IMR-90 (cell line): Measurements from ENCODE around the gene GNG2.

Source experiments
- BHLHE40 ChIP-seq: fragments of 150-350 bp; IDR thresholded peaks from 2 replicates; pipeline ENCODE4 v1.6.1; 2016; ENCODE audit warnings: mild to moderate bottlenecking, low read depth, low read length
- CHD1 ChIP-seq: IDR thresholded peaks from 2 replicates; pipeline ENCODE4 v1.6.1; 2012; ENCODE audit warnings: low read depth, low read length, improper control_type of control experiment
- CTCF ChIP-seq: conservative IDR thresholded peaks from 2 replicates; pipeline ENCODE4 v1.5.1; 2012; ENCODE audit warnings: mild to moderate bottlenecking, low read depth, low read length, improper control_type of control experiment
- MXI1 ChIP-seq: IDR thresholded peaks from 2 replicates; pipeline ENCODE4 v1.6.1; 2012; ENCODE audit warnings: low read depth, mild to moderate bottlenecking, low read length, moderate library complexity, borderline replicate concordance
- POLR2A ChIP-seq: IDR thresholded peaks from 2 replicates; pipeline ENCODE4 v1.6.1; 2012; ENCODE audit warnings: mild to moderate bottlenecking, low read depth, low read length
- SMC3 ChIP-seq: fragments of 150-350 bp; IDR thresholded peaks from 2 replicates; pipeline ENCODE4 v1.6.1; 2016; ENCODE audit warnings: low read depth, mild to moderate bottlenecking, antibody characterized with exemption, low read length, moderate library complexity

GRCh38 chr14:51862176-51862796, 1.9 kb downstream of the GNG2 start:
- TF ChIP-seq POLR2A (no peak), CTCF (no peak), MXI1 (no peak), BHLHE40 (no peak), CHD1 (no peak), SMC3 (no peak)
